Activated CD4-positive, alpha-beta T cell treated with anti-CD3 and anti-CD28 coated beads for 36 hours (primary cell): ENCODE measurements around the gene STUM. TPM values are rescaled to one million over a fixed set of nuclear protein-coding genes. Genes with fewer than 3 reads are reported as not detected.
A peak's percentile ranks its signal among the peaks of the same experiment; 100 is the strongest.

Source experiments
- ATAC-seq: fragments of 200-7000 bp; cut with Tn5 transposase; one replicate; pipeline ENCODE4 v1.10.0; 2021; ENCODE audit warnings: mild to moderate bottlenecking, moderate library complexity
- CTCF ChIA-PET: fragments of 350-600 bp; sonication (Branson Sonifier 250); formaldehyde crosslinking; loops from one replicate; lab custom pipeline; 2021; ENCODE audit warnings: antibody characterized with exemption; lab: Charles Lee
- POLR2A ChIA-PET: fragments of 350-600 bp; sonication (Branson Sonifier 250); formaldehyde crosslinking; loops from one replicate; lab custom pipeline; 2021; ENCODE audit warnings: antibody characterized with exemption, inconsistent platforms; lab: Charles Lee
- DNase-seq: peaks from one replicate; pipeline ENCODE4 v3.0.0-alpha.2; 2020
- H3K27ac Mint-ChIP-seq: one replicate; pipeline ENCODE4 v1.8.0; 2021; ENCODE audit warnings: mixed read lengths
- H3K27me3 Mint-ChIP-seq: one replicate; pipeline ENCODE4 v1.8.0; 2021; ENCODE audit warnings: mixed read lengths
- H3K36me3 Mint-ChIP-seq: one replicate; pipeline ENCODE4 v1.8.0; 2021; ENCODE audit warnings: low read depth, mixed read lengths
- H3K4me1 Mint-ChIP-seq: one replicate; pipeline ENCODE4 v1.8.0; 2021; ENCODE audit warnings: mixed read lengths
- H3K4me3 Mint-ChIP-seq: one replicate; pipeline ENCODE4 v1.8.0; 2021; ENCODE audit warnings: mild to moderate bottlenecking, moderate library complexity, mixed read lengths
- H3K9me3 Mint-ChIP-seq: one replicate; pipeline ENCODE4 v1.8.0; 2021; ENCODE audit warnings: low read depth, mixed read lengths
- intact Hi-C, 2 experiments: fragments of 100-400 bp; cut with DNase I in 1 of 2; cut with micrococcal nuclease in 1 of 2; formaldehyde crosslinking; loops; one replicate each; pipeline versions ENCODE4 v1.14.2 to v1.15.1; 2022 to 2024; cut with DNase I, micrococcal nuclease
- total RNA-seq, 2 experiments: library from RNA; stranded (reverse); gene quantifications; one replicate each; pipeline ENCODE4 v1.2.3, GENCODE V29; 2021

The STUM gene
- total RNA-seq, 2 experiments from 2014 or later, result not detected

DNA sequence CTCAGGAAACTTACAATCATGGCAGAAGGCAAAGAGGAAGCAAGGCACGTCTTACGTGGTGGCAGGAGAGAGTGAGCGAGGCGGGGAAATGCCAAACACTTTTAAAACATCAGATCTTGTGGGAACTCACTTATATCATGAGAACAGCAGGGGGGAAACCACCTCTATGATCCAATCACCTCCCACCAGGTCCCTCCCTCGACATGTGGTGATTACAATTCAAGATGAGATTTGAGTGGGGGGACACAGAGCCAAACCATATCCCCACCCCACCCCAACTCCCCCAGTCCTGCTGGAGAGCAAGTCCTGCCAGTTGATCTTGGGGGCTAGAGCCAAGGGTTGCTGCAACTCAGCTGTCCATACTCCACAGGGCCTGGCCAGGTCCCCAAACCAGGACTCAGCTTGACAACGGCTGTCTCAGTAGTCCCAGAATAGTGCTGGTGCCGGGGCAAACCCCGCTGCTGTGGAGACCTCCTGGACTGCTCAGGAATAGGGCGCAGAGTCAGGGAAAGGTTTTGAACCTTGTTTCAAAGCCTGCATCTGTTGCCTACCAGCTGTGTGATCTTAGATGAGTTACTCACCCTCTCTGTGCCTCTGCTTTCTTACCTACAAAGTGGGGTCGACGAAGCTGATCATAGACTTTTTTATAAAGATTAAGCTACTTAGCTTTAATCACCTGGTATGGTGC is 79.5 kb downstream of the STUM start:
- ATAC-seq (peak; percentile 42), DNase-seq (peak; percentile 68)
- CTCF ChIA-PET, result interaction anchor here (0.8 to 1.5 kb wide), 6 partner anchors 11 to 202 kb away, joined by 3 to 5 read pairs (median 3); no protein-coding TSS in a partner anchor
- intact Hi-C loops, result loop anchor here (1.0 to 10.0 kb wide), 6 partner anchors 59 to 917 kb away; partner anchors contain the start of genes COQ8A (in 1 of the 2) and ITPKB (in 1 of the 2)
- H3K4me1 Mint-ChIP-seq, result peaks cover 39% of the 10 kb centered on the region
- POLR2A ChIA-PET, result no interaction called here
- peak overlapping the region; percentile 90 for H3K27ac Mint-ChIP-seq
- peaks cover 1% of the 10 kb centered on the region for H3K9me3 Mint-ChIP-seq
- no peak overlapping the region for H3K4me3 Mint-ChIP-seq
- H3K36me3 Mint-ChIP-seq, result peaks cover 30% of the 10 kb centered on the region
- H3K27me3 Mint-ChIP-seq, result no peaks in the 10 kb centered on the region

DNA sequence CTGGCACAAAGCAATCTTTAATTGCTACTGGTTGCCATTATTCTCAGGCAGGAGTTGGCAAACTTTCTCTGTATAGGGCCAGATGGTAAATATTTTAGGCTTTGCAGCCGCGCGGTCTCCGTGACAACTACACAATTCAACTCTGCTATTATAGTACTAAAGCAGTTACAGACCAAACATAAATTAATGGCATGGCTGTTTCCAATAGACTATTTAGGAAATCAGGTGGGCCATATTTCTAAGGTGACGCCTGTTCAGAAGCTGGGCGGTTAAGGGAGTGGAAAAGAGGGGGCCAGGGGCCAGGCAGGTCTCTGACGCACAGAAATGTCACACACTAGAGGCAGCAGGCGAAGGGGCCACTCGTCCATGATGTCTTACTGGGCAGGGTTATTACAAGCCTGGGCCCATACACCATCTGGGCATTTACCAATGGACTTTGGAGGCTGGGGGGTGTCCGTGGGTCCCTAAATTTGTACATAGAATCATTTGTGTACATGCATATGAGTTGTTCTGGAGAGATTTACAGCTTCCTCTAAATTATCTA is 80.1 kb downstream of the STUM start:
- ATAC-seq (no peak), DNase-seq (no peak)
- H3K9me3 Mint-ChIP-seq, result peaks cover 1% of the 10 kb centered on the region
- H3K27me3 Mint-ChIP-seq, result no peaks in the 10 kb centered on the region
- intact Hi-C loops, result loop anchor here in 1 of 2 experiments (10.0 kb wide), 2 partner anchors 446 to 916 kb away; no protein-coding TSS in a partner anchor
- POLR2A ChIA-PET, result no interaction called here
- no peak overlapping the region for H3K4me3 Mint-ChIP-seq
- peaks cover 46% of the 10 kb centered on the region for H3K4me1 Mint-ChIP-seq
- no peak overlapping the region for H3K27ac Mint-ChIP-seq
- CTCF ChIA-PET, result interaction anchor here (0.5 to 1.5 kb wide), 6 partner anchors 10 to 201 kb away, joined by 3 to 5 read pairs (median 3); no protein-coding TSS in a partner anchor
- peaks cover 33% of the 10 kb centered on the region for H3K36me3 Mint-ChIP-seq

DNA sequence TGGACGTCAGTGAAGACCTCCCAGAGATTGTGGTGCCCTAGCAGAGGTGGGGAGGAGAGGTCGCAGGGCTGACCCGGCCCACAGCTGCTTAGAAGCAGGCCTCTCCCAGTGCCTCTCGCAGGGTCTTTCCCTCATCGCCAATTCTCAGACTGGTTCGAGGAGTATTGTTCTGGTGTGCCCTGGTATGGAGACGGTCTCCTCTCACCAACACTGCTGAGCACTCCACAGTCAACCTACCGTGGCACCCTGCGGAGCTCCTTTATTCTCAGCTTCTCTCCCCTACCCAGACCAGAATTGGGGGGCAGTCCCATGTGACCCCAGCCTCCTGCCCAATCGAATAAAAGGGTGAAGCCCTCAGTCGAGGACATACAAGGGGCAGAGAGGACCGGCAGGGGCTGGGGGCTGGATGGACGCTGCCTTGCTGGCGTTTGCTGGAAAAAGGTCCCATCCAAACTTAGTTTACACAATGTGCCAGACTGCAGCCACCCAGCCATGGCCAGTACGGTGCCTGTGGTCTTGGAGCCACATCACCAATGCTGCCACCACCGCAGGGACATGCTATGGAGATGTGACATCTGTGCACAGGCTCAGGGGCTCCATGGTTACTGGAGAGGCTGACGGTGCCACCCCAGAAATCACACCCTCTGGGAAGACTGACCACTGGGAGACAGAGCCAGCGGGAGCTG is 80.8 kb downstream of the STUM start:
- H3K27ac Mint-ChIP-seq, result peak overlapping the region; percentile 61
- ATAC-seq (no peak), DNase-seq (no peak)
- H3K4me1 Mint-ChIP-seq, result peaks cover 50% of the 10 kb centered on the region
- no peak overlapping the region for H3K4me3 Mint-ChIP-seq
- ChIA-PET CTCF (interaction anchor here (0.5 to 1.0 kb wide), 2 partner anchors 53 to 77 kb away, joined by 3 to 4 read pairs; no protein-coding TSS in a partner anchor), POLR2A (no interaction called here)
- peaks cover 35% of the 10 kb centered on the region for H3K36me3 Mint-ChIP-seq
- intact Hi-C loops, result loop anchor here in 1 of 2 experiments (10.0 kb wide), 2 partner anchors 445 to 915 kb away; no protein-coding TSS in a partner anchor
- H3K9me3 Mint-ChIP-seq, result peaks cover 1% of the 10 kb centered on the region
- H3K27me3 Mint-ChIP-seq, result no peaks in the 10 kb centered on the region

- POLR2A ChIA-PET, result no interaction called here
- H3K27ac Mint-ChIP-seq, result no peak overlapping the region
Measured at GRCh38 chr1:226629896-226630550, 81.5 kb downstream of the STUM start.

GRCh38 chr1:226630592-226630991 is 82.0 kb downstream of the STUM start:
- no peak for ATAC-seq
- no peak overlapping the region for H3K4me3 Mint-ChIP-seq
- CTCF ChIA-PET, result interaction anchor here (0.5 to 1.1 kb wide), 3 partner anchors 17 to 82 kb away, joined by 3 read pairs; no protein-coding TSS in a partner anchor
- POLR2A ChIA-PET, result interaction anchor here (1.0 kb wide), 1 partner anchor 11 kb away, joined by 3 read pairs; no protein-coding TSS in a partner anchor
- peaks cover 60% of the 10 kb centered on the region for H3K4me1 Mint-ChIP-seq
- H3K36me3 Mint-ChIP-seq, result peaks cover 39% of the 10 kb centered on the region
- H3K27me3 Mint-ChIP-seq, result no peaks in the 10 kb centered on the region
- no peak for DNase-seq
- H3K9me3 Mint-ChIP-seq, result peaks cover 1% of the 10 kb centered on the region
- intact Hi-C loops, result no loop called here
- peak overlapping the region; percentile 20 for H3K27ac Mint-ChIP-seq

More at GRCh38 chr1:226629896-226630550, 81.5 kb downstream of the STUM start:
- ATAC-seq, result no peak
- intact Hi-C loops, result loop anchor here in 1 of 2 experiments (10.0 kb wide), 2 partner anchors 445 to 915 kb away; no protein-coding TSS in a partner anchor
- no peak for DNase-seq
- no peaks in the 10 kb centered on the region for H3K27me3 Mint-ChIP-seq
- CTCF ChIA-PET, result interaction anchor here (0.6 kb wide), 1 partner anchor 17 kb away, joined by 3 read pairs; no protein-coding TSS in a partner anchor
- H3K9me3 Mint-ChIP-seq, result peaks cover 1% of the 10 kb centered on the region
- peaks cover 55% of the 10 kb centered on the region for H3K4me1 Mint-ChIP-seq
- peaks cover 36% of the 10 kb centered on the region for H3K36me3 Mint-ChIP-seq
- H3K4me3 Mint-ChIP-seq, result no peak overlapping the region

- Mint-ChIP-seq H3K4me1 (peaks cover 66% of the 10 kb centered on the region), H3K27ac (peak overlapping the region; percentile 33), H3K4me3 (no peak overlapping the region), H3K36me3 (peaks cover 39% of the 10 kb centered on the region), H3K27me3 (no peaks in the 10 kb centered on the region), H3K9me3 (peaks cover 1% of the 10 kb centered on the region)
- intact Hi-C loops, result no loop called here
- ChIA-PET POLR2A (interaction anchor here (1.0 kb wide), 1 partner anchor 10 kb away, joined by 3 read pairs; no protein-coding TSS in a partner anchor), CTCF (interaction anchor here (0.9 to 1.1 kb wide), 3 partner anchors 81 to 189 kb away, joined by 3 read pairs; no protein-coding TSS in a partner anchor)
- DNase-seq (no peak), ATAC-seq (no peak)
Measured at GRCh38 chr1:226631229-226632000, 82.9 kb downstream of the STUM start.

DNA sequence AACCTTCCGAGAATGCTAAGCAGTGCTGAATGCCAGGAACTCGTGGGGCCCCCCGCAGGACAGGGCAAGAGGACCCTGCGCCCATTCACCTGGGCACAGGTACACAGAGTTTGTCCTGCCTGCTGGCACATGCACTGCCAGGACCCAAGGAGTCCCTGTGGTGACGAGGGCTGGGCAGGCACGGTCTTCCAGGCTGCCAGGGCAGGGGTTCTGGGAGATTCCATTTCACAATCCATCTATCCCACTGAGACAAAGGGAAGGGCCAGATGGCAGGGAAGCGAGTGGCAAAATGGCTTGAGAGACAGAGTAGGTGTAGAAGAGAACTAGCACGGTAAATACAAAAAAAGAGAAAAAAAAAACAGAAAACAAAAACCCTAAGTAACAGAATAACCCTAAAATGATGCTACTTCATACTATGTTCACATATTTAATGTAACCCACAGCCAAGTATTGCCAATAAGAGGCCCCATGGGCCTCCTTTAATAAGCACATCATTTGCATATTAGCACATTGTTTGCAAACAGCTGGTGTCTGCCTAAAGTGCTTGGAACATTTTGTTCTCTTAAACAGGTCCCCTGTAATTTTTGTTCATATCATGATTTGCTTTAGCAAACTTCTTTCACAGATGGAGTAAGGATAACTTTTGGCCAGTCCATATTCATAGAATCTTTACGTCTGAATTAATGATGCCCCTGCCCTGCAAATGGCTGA is 83.8 kb downstream of the STUM start:
- no peak overlapping the region for H3K4me3 Mint-ChIP-seq
- peaks cover 37% of the 10 kb centered on the region for H3K36me3 Mint-ChIP-seq
- intact Hi-C loops, result no loop called here
- DNase-seq, result no peak
- peaks cover 1% of the 10 kb centered on the region for H3K9me3 Mint-ChIP-seq
- peak overlapping the region; percentile 85 for H3K27ac Mint-ChIP-seq
- no peaks in the 10 kb centered on the region for H3K27me3 Mint-ChIP-seq
- ChIA-PET CTCF (interaction anchor here (0.9 to 4.2 kb wide), 17 partner anchors 8 to 195 kb away, joined by 3 to 45 read pairs (median 4); no protein-coding TSS in a partner anchor), POLR2A (no interaction called here)
- peaks cover 63% of the 10 kb centered on the region for H3K4me1 Mint-ChIP-seq
- ATAC-seq, result no peak

GRCh38 chr1:226632922-226633351 is 84.4 kb downstream of the STUM start:
- no peaks in the 10 kb centered on the region for H3K9me3 Mint-ChIP-seq
- ChIA-PET CTCF (interaction anchor here (0.6 to 4.2 kb wide), 30 partner anchors 9 to 313 kb away, joined by 3 to 45 read pairs (median 4); no protein-coding TSS in a partner anchor), POLR2A (interaction anchor here (0.7 to 1.1 kb wide), 2 partner anchors 55 to 104 kb away, joined by 3 to 6 read pairs; no protein-coding TSS in a partner anchor)
- peaks cover 57% of the 10 kb centered on the region for H3K4me1 Mint-ChIP-seq
- H3K4me3 Mint-ChIP-seq, result no peak overlapping the region
- ATAC-seq (peak; percentile 18), DNase-seq (peak; percentile 75)
- H3K27ac Mint-ChIP-seq, result peak overlapping the region; percentile 85
- intact Hi-C loops, result no loop called here
- H3K36me3 Mint-ChIP-seq, result peaks cover 36% of the 10 kb centered on the region
- H3K27me3 Mint-ChIP-seq, result no peaks in the 10 kb centered on the region

GRCh38 chr1:226633541-226634165 is 85.1 kb downstream of the STUM start:
- no peak for DNase-seq
- no peaks in the 10 kb centered on the region for H3K27me3 Mint-ChIP-seq
- H3K4me3 Mint-ChIP-seq, result no peak overlapping the region
- no peaks in the 10 kb centered on the region for H3K9me3 Mint-ChIP-seq
- peak; percentile 14 for ATAC-seq
- POLR2A ChIA-PET, result interaction anchor here (0.7 to 1.1 kb wide), 3 partner anchors 29 to 103 kb away, joined by 3 to 6 read pairs (median 3); no protein-coding TSS in a partner anchor
- peak overlapping the region; percentile 85 for H3K27ac Mint-ChIP-seq
- peaks cover 50% of the 10 kb centered on the region for H3K4me1 Mint-ChIP-seq
- intact Hi-C loops, result loop anchor here (1.0 to 2.0 kb wide), 7 partner anchors 29 to 195 kb away; no protein-coding TSS in a partner anchor
- peaks cover 36% of the 10 kb centered on the region for H3K36me3 Mint-ChIP-seq
- CTCF ChIA-PET, result interaction anchor here (0.6 to 4.2 kb wide), 38 partner anchors 9 to 504 kb away, joined by 3 to 45 read pairs (median 4); no protein-coding TSS in a partner anchor
